ENCODE data around the gene NPHP4.
"Not testable (repeated sequence)": the region's sequence is repeated elsewhere in the genome, so short reads cannot be mapped to it uniquely, and the experiment has no call there.

NPHP4 gene

DNA sequence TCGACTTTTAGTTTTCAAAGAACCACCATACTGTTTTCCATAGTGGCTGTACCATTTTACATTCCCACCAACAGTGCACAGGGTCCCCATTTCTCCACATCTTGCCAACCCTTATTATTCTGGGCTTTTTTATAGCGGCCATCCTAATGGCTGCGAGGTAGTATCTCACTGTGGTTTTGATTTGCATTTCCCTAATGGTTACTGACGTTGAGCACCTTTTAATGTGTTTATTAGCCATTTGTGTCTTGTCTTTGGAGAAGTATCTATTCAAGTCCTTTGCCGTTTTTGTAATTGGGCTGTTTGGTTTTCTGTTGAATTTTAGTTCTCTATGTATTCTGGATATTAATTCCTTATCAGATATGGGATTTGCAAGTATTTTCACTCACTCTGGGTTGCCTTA, 31.1 kb upstream of the NPHP4 start:
- DNase-seq (ENCODE audit: low read depth in 2 of 2), result no peak

DNA sequence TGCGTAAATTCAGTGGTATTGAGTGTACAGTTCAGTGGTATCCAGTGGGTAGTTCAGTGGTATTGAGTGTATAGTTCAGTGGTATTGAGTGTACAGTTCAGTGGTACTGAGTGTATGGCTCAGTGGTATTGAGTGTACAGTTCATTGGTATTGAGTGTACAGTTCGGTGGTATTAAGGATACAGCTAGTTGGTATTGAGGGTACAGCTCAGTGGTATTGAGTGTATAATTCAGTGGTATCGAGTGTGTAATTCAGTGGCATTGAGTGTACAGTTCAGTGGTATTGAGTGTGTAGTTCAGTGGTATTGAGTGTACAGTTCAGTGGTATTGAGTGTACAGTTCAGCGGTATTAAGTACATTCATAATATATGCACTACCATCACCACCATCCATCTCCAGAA, 30.0 kb upstream of the NPHP4 start:
- no peak for DNase-seq (ENCODE audit: low read depth in 2 of 2)

DNA sequence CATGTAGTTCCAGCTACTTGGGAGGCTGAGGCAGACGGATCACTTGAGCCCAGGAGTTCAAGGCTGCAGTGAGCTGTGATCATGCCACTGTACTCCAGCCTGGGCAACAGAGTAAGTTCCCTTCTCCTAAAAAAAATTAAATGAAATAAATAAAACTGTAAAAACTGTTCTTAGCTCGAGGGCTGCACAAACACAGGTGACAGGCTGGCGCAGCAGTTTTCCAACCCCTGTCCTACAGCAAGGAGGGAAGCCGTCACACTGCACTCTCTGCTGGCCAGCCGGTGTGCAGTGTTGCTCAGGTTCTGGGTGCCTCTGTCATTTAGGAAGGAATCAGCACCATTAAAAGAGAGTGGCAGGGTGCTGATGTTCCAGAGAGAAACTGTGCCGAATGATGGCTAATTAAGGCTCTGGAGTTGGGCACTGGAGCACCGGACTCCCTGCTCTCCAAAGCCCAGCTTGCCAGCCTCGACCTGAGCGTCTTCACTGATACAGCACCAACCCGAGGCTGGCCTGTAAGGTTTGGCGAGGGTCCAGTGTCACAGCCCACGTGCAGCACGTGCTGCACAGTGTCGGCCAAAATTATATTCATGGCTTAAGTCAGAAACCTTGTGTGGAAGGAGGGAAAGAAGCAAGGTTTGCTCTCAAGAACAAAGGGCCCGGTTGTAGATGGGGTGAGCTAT, 27.1 kb upstream of the NPHP4 start:
- no peak for DNase-seq (ENCODE audit: low read depth in 2 of 2)

DNA sequence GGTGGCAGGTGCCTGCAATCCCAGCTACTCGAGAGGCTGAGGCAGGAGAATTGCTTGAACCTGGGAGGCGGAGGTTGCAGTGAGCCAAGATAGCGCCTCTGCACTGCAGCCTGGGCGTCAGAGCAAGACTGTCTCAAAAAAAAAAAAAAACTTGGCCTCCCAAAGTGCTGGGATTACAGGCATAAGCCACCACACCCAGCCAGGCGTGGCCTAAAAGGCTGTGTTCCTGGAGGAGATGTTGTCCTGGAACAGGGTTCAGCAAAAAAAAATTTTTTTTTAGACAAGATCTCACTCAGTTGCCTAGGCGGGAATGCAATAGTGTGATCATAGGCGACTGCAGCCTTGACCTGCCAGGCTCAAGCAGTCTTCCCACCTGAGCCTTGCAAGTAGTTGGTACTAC, 25.4 kb upstream of the NPHP4 start:
- DNase-seq (ENCODE audit: low read depth in 2 of 2), result not testable (repeated sequence)

DNA sequence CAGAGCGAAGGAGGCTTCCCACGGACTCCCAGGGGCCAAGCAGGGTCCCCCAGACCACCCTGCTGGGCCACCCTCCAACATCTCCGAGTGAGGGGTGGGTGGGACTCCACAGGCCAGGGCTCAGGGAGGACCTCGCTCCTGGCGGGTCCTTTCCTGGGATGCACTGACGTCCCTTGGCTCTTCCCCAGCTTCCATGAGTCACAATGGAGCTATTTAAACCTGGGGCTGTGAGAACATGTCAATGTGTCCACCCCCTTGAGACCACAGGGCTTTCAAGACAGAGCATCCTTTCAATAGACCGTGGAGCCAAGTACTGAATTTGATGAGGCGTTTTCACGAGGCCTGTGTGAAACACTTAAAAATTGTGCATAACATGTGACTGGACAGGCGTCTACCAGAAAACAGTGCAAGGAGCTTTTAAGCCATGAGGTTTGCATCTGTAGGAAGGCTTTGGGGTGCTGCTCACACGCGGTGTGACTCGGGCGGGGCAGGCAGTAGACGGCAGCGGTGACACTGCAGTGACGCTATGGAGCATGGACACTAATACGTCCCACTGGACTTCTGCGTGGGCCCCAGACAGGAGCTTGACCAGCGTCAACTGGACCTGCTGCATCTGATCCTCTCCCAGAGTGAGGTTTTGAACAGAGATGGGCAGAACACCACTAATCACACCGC, 24.1 kb upstream of the NPHP4 start:
- no peak for DNase-seq (ENCODE audit: low read depth in 2 of 2)

DNA sequence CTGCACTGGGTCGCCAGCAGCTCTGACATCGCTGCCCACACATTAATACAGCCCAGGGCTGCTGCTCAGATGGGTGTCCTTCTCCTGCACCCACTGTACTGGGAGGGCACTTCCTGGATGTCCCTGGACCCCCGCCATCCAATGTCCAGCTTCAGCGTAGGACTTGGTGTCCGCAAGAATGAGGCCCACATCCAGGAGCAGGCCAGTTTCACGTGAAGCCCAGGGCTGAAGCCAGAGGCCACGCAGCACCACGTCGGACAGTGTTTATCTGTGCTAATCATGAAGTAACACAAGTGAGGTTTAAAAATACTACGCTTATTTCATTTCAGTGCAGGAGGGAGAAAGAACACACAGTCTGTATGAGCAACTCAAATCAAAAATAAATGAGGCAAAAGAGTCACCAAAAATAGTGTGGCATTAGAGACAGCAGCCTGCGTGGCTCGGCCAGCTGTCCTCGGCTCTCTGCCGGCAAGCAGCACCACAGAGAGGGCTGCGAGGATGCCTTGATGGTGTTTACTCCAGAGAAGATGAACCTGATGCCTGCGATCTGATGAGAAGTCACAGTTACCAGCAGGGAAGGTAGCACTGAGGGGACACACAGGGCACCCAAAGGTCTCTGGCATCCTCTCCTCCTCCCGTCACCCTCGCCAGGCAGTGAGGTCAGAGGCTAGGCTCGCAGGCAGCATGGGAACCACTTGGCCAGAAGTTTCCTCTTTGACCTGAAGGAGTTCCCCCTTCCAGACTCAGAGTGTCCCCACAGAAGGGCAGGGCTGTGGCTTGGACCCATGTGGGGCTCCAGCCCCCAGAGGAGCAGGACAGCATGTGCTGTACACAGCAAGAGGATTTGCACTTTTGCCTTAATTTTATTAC, 22.1 kb upstream of the NPHP4 start:
- DNase-seq (ENCODE audit: low read depth in 2 of 2), result no peak

DNA sequence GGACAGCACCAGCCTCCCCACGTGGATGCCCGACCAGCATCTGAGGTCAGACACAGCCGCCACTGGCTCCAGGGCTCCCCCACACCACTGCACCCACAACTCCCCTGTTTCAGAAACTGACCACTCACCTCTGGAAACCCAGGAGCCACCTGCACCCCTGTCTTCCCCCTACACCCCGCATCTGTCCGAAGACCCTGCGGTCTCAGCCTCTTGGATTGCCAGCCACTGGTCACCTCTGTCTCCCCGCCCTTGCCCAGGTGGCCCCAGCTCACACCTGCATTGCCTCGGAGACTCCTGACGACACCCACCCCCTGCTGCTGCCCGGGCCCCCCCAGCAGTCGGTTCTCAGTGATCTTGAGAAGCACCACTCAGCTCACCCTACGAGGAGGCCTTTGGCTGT, 21.3 kb upstream of the NPHP4 start:
- no peak for DNase-seq (ENCODE audit: low read depth in 2 of 2)

DNA sequence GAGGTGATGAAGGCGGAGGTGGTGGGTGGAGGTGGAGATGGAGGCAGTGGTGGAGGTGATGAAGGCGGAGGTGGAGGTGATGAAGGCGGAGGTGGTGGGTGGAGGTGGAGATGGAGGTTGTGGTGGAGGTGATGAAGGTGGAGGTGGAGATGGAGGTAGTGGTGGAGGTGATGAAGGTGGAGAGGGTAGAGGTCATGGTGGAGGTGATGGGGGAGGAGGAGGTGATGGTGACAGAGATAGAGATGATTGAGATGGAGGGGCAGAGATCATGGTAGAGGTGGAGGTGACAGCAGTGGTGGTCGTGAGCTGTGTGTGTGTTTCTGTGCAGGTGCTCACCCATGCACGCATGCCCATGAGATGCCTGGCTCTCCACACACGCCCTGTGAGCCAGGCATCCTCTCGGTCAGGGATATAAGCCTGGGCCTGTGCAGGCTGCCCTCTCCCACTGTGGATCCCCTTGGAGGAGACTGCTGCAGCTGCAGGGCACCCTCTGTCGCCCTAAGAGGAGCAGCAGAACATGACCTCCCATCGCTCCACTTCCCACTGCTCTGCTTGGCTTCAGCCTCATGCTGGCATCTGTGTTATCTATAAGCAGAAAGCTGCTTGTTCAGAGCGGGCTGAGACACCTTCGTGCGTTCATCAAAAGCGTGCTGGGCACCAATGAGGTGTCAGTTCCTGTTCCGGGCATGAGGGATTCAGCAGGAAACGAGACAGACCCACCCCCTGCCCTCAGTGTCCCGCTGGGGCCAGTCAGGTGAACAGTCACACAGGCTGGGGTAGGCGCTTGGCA, 20.5 kb upstream of the NPHP4 start:
- no peak for DNase-seq (ENCODE audit: low read depth in 2 of 2)

DNA sequence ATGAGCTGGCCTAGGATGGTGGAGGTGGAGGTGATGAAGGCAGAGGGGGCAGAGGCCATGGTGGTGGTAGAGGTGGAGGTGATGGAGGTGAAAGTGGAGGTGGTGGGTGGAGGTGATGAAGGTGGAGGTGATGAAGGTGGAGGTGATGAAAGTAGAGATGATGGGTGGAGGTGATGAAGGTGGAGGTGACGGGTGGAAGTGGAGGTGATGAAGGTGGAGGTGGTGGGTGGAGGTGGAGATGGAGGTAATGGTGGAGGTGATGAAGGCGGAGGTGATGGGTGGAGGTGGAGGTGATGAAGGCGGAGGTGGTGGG, 19.7 kb upstream of the NPHP4 start:
- no peak for DNase-seq (ENCODE audit: low read depth in 2 of 2)

DNA sequence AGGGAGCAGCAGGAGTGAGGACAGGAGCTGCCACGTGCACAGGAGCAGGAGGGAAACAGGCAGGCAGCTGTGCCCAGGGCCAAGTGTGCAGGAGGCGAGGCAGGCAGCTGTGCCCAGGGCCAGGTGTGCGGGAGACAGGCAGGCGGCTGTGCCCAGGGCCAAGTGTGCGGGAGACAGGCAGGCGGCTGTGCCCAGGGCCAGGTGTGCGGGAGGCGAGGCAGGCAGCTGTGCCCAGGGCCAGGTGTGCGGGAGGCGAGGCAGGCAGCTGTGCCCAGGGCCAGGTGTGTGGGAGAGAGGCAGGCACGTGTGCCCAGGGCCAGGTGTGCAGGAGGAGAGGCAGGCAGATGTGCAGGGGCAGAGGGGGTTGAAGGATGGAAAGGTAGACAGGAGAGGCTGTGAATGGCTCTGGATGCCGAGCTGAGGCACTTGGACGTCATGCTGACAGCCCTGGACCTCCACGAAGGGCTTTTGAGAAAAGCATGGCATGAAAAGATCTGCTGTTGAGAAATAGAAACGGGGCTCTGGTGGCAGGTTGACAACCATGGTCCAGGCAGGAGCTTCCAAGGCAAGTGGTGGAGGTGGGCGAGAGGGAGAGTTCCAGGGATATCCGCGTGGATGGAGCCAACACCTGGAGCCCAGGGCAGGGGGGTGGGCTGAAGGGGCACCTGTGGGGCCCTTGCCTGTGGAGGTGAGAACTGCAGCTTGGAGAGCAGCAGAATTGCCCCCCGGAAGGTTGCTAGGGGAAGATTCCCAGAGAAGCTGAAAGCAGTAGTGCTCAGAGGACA, 19.1 kb upstream of the NPHP4 start:
- DNase-seq (ENCODE audit: low read depth in 2 of 2), result no peak

DNA sequence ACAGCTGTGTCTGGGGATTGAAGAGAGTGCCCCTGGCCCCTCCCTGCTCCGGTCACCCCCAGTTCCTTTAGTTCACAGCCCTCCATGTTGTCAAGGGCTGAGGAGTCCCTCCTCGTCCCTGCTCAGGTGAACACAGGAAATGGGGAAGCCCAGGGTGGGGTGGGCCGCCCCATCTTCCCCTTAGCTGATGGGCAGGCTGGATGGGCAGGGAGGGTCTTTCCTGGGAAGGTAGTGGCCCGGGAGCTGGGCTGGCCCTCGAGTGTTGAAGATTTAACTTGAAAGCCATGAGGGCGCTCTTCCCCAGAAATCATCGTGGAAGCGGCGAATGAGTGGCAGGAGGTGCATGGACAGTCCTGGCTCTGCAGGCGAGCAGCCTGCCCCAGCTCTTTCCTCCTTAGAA, 18.3 kb upstream of the NPHP4 start:
- no peak for DNase-seq (ENCODE audit: low read depth in 2 of 2)

DNA sequence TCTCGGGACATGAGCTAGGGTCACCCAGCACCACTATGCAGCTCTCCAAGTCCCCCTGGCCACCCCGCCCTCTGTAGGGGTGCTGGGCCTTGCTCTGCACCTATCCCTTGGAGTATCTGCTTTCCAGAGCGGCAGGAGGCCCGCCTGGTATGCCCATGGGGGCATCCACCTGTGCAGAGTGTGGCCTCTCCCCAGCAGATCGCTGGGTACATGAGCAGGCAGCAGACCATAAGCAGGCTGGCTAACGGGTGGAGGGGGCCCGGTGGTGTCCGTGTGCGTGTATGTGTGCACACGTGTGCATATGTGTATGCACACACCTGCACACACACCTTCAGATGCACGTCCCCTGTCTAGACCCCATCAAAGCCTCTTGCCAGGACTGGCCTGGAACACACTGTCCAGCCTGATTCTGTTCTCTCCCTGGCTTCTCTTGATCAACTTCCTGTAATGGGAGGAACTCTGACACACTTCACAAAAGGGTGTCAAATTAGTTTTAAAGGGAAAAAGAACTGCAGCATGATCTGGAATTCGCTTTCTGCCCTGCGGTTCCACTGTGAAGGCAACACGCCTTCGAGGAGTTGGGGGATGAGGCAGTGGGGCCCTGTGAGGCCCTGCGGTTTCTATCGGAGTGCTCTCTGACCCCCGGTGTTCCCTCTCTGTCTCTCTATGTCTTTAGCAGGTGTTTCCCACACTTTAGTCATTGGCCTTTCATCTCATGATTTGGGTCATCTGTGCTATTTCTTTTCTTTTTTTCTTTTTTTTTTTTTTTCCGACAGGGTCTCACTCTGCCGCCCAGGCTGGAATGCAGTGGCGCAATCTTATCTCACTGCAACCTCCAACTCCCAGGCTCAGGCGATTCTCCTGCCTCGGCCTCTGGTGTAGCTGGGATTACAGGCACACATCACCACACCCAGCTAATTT, 17.2 kb upstream of the NPHP4 start:
- DNase-seq (ENCODE audit: low read depth in 2 of 2), result no peak

DNA sequence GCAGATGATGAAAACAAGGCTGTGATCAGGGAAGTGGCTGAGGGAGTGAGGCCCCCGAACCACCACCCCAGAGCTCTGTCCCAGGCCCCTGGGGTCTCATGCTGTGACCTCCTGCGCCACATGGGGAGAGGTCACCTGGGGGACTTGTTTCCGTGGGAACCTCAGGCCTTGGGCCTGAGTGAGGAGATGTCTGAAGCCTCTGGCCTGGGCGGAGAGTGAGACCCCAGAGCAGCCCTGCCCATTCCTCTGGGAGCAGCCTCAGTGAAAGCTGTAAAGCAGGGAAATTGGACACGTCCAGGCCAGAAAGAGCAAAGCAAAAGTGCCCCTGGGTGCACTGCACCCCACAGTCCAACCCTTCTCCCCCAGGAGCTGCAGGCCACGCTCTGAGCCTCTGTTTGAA, 16.5 kb upstream of the NPHP4 start:
- DNase-seq (ENCODE audit: low read depth in 2 of 2), result no peak

DNA sequence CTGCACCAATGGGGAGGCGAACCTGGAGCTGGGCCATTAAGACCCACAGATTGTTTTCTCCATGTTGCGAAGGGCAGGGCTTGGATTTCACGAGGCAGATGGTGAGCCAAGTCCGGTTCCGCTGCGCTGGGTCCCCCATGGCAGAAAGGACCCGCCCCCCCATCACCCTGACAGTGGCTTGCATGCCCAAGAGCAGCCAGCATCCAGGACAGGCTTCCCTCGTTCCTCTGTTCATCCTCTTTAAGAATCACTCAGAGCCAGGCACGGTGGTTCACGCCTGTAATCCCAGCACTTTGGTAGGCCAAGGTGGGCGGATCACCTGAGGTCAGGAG, 15.8 kb upstream of the NPHP4 start:
- DNase-seq (ENCODE audit: low read depth in 2 of 2), result no peak

DNA sequence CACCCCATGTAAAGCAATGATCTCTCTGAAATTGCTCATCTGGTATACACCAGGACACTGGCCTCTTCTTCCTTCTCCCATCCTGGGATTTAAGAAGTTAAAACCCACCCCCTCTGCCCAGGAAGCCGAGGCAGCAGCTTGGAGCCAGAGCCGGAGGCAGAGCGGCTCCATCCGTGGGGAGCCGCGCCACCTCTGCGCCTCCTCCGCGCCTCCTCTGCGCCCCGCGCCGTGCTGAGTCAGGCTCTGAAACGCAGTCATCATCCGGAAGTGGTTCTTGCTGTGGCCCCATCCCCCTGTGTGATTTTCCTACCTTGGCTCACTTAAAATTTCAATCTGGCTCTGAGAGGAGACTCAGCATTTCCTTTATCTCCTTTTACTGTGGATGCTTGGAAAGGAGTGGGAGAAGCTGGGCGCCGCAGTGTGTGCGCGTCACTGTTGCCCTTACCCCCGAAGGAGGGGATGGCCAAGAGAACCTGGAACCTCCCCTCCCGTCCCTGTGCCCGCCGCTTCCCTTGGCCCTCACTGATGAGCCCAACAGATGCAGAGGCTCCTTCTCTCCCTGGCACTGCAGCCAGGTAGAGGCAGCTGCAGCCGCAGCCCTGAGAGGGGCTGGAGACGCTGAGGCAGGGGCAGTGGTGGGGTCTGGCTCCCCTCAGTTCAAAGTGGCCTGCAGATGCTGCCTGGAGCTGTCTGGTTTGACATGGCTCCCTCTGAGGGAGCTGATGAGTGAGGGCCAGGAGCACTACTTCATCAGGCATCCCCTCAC, 15.3 kb upstream of the NPHP4 start:
- DNase-seq (ENCODE audit: low read depth in 2 of 2), result peak in 1 of 2 donors; percentile 29

DNA sequence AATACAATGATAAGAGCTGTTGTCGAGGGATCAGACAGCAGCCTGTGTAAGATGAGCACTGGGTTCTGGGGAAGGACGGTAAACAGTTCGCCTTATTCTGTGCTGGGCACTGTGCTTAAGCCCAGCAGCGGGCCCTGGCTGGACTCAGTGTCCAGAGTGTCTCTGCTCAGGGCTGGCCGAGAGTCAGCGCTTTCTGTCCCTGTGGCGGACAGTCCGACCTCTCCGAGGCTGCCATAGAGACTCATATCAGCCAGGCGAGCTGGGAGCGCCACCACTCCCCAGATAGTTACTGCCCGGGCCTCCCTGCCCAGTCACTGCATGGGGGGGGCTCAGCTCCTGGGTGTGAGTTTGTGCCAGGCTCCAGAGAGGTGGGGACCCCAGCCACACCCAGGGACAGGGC, 14.7 kb upstream of the NPHP4 start:
- DNase-seq (ENCODE audit: low read depth in 2 of 2), result no peak

DNA sequence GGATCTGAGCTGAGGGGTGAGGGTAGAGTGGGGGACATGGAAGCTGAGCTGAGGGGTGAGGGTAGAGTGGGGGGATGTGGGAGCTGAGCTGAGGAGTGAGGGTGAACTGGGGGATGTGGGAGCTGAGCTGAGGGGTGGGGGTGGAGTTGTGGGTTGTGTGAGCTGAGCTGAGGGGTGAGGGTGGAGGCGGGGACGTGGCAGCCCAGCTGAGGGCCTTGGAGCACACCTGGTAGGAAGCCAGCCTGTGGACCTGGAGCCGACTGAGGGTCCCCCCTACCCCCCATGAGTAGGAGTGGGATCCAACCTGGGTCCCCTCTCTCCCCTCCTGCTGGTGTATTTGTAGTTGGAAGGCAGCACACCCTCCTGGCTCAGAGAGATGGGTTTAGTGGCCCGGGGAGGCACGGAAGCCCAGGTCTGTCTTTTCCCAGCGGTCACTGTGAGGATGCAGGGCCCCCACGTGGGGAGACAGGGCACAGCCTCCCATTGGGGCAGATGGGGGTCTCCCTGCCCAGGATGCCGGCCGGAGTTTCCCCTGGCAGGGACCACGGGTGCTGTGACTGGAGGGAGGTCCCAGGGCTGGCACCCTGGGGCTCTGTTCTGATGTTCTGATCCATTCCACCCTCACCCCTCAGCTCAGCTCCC, 13.2 kb upstream of the NPHP4 start:
- no peak for DNase-seq (ENCODE audit: low read depth in 2 of 2)

DNA sequence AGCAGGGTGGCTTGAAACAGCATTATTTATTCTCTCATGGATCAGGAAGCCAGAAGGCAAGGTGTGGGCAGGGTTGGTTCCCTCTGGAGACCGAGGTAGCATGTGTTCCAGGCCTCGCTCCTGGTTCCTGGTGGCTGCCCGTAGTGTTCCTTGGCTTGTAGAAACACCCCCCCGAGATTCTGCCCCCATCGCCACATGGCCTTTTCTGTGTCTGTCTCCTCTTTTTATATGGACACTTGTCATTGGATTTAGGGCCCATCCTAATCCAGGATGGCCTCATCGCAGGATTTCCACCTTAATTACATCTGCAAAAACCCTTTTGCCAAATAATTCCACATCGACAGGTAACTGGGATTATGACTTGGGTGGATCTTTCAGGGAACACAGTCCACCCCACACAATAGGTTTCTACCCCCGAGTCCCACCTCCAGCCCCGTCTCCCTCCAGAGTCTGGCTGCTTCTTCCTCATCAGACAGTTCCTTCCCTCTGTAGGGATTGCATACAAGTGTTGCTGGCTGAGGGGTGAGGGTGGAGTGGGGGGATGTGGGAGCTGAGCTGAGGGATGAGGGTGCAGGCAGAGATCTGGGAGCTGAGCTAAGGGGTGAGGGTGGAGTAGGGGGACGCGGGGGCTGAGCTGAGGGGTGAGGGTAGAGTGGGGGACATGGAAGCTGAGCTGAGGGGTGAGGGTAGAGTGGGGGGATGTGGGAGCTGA, 12.3 kb upstream of the NPHP4 start:
- no peak for DNase-seq (ENCODE audit: low read depth in 2 of 2)

All from stimulated activated CD8-positive, alpha-beta memory T cell treated with anti-CD3 and anti-CD28 coated beads, Interleukin-7, amount 100 ng/mL, for 4 hours (primary cell).